Measurements from ENCODE around the gene RREB1. TPM values are rescaled to one million over a fixed set of nuclear protein-coding genes. Genes with fewer than 3 reads are reported as not detected.

The RREB1 gene
- total RNA-seq, 1 experiment from 2014 or later = 53.5 TPM

DNA sequence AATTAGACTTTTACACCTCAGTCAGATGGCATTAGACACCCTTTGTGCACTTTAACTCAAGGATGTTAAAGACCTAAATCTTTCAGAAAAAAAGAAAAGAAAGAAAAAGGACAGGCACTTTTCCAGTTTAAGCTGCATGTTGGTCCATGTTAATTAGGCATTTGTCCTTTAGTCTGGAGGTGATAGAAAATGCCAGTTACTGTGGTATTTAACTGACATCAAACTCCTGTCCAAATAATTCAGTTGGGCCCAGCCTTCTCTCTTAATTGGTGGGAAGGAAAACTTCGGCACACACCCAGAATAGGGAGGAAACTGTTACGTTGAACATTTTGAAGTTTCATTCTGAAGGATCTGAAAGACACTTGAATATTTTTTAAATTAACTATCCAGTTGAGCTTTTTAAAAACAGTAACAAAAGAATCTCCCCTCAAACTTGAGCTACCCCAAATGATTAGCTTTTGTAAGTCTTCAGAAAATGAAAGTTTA is 30.3 kb downstream of the RREB1 start:
- peaks cover 1% of the 10 kb centered on the region for H3K36me3 Mint-ChIP-seq (ENCODE audit: insufficient read depth, unreplicated experiment)
- TF ChIP-seq, protein P1, sequence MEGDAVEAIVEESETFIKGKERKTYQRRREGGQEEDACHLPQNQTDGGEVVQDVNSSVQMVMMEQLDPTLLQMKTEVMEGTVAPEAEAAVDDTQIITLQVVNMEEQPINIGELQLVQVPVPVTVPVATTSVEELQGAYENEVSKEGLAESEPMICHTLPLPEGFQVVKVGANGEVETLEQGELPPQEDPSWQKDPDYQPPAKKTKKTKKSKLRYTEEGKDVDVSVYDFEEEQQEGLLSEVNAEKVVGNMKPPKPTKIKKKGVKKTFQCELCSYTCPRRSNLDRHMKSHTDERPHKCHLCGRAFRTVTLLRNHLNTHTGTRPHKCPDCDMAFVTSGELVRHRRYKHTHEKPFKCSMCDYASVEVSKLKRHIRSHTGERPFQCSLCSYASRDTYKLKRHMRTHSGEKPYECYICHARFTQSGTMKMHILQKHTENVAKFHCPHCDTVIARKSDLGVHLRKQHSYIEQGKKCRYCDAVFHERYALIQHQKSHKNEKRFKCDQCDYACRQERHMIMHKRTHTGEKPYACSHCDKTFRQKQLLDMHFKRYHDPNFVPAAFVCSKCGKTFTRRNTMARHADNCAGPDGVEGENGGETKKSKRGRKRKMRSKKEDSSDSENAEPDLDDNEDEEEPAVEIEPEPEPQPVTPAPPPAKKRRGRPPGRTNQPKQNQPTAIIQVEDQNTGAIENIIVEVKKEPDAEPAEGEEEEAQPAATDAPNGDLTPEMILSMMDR (IDR thresholded peaks at IDR 0.05; ENCODE audit: unreplicated experiment) = no peak
- DNase-seq (ENCODE audit: unreplicated experiment) = no peak
- peaks cover 21% of the 10 kb centered on the region for H3K4me1 Mint-ChIP-seq (ENCODE audit: insufficient read depth, unreplicated experiment)
- ChIA-PET POLR2A (interaction anchor here (0.6 to 8.0 kb wide), 15 partner anchors 8 to 443 kb away, joined by 3 to 105 read pairs (median 5); partner anchors contain the start of gene RREB1), CTCF (interaction anchor here (0.6 to 0.8 kb wide), 3 partner anchors 31 to 203 kb away, joined by 3 to 4 read pairs (median 3); no protein-coding TSS in a partner anchor)
- intact Hi-C loops (cut with micrococcal nuclease) = no loop called here
- peak overlapping the region; percentile 80 for H3K27ac Mint-ChIP-seq (ENCODE audit: low read depth, unreplicated experiment)
- H3K9me3 Mint-ChIP-seq (ENCODE audit: unreplicated experiment) = no peaks in the 10 kb centered on the region
- no peaks in the 10 kb centered on the region for H3K27me3 Mint-ChIP-seq (ENCODE audit: insufficient read depth, unreplicated experiment)
- H3K4me3 Mint-ChIP-seq (ENCODE audit: unreplicated experiment) = peak overlapping the region; percentile 59
- BruUV-seq (replicated peaks) = no TSS peak

DNA sequence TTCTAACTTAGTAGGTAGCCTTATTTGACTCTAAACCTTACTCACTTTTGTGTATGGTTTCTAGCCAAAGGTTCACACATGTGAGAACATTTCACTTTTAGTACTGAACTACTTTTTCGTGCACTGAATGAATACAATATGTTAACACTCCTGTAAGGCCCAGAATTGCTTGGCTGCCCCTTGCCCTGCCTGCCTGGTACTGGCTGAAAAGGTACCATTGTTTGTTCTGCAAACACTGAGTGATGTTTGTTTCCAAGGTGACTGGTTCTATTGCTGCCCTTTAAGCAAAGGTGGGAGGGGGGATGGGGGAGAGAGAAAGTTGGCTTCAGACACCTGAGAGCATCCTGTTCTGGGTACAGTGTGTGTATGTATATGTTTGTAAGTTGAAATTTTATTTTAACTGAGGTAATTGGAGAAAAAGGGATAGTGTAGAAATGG is 31.2 kb downstream of the RREB1 start:
- ChIA-PET CTCF (interaction anchor here (0.6 kb wide), 1 partner anchor 80 kb away, joined by 3 read pairs; no protein-coding TSS in a partner anchor), POLR2A (interaction anchor here (0.7 to 8.0 kb wide), 9 partner anchors 7 to 123 kb away, joined by 3 to 105 read pairs (median 10); partner anchors contain the start of gene RREB1)
- no peak for DNase-seq (ENCODE audit: unreplicated experiment)
- intact Hi-C loops (cut with micrococcal nuclease) = no loop called here
- Mint-ChIP-seq H3K4me3 (ENCODE audit: unreplicated experiment) (no peak overlapping the region), H3K36me3 (ENCODE audit: insufficient read depth, unreplicated experiment) (no peaks in the 10 kb centered on the region), H3K27ac (ENCODE audit: low read depth, unreplicated experiment) (peak overlapping the region; percentile 80), H3K27me3 (ENCODE audit: insufficient read depth, unreplicated experiment) (no peaks in the 10 kb centered on the region), H3K4me1 (ENCODE audit: insufficient read depth, unreplicated experiment) (peaks cover 24% of the 10 kb centered on the region), H3K9me3 (ENCODE audit: unreplicated experiment) (no peaks in the 10 kb centered on the region)
- no TSS peak for BruUV-seq (replicated peaks)
- TF ChIP-seq, protein P1 (IDR thresholded peaks at IDR 0.05; ENCODE audit: unreplicated experiment) = no peak

DNA sequence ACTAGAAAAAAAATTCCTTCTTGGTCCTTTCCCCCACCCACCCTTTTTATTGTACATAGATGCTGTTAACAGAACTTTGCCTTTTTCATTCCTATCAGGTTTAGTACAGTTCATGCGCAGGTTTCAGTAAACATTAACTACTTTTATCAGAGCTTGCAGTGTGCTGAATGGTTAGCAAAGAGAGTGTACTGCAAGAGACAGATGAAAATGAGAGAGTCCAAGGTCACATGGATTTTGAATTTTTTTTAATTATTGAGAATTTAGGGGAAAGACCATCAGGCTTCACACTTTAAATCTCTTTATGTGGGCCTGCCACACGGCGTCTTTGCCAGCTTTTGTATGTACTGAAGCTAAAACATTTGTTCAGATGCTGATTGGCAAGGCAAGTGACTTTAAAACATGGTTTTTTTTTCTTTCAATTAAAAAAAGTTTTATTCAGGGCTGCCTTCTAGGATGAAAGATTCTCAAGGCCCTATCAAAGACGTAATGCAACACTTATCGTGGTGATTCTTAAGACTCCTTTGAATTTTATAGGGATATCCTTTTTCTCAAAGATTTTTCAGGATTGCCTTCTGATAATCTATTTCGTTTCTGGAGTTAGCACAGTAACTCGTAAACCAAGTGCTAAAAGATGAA is 32.2 kb downstream of the RREB1 start:
- H3K4me1 Mint-ChIP-seq (ENCODE audit: insufficient read depth, unreplicated experiment) = peaks cover 29% of the 10 kb centered on the region
- H3K4me3 Mint-ChIP-seq (ENCODE audit: unreplicated experiment) = peak overlapping the region; percentile 72
- H3K36me3 Mint-ChIP-seq (ENCODE audit: insufficient read depth, unreplicated experiment) = no peaks in the 10 kb centered on the region
- no TSS peak for BruUV-seq (replicated peaks)
- TF ChIP-seq, protein P1 (IDR thresholded peaks at IDR 0.05; ENCODE audit: unreplicated experiment) = no peak
- CTCF ChIA-PET = interaction anchor here (0.7 to 1.1 kb wide), 2 partner anchors 27 to 351 kb away, joined by 3 read pairs; no protein-coding TSS in a partner anchor
- H3K9me3 Mint-ChIP-seq (ENCODE audit: unreplicated experiment) = no peaks in the 10 kb centered on the region
- intact Hi-C loops (cut with micrococcal nuclease) = no loop called here
- H3K27ac Mint-ChIP-seq (ENCODE audit: low read depth, unreplicated experiment) = peak overlapping the region; percentile 80
- DNase-seq (ENCODE audit: unreplicated experiment) = no peak
- POLR2A ChIA-PET = interaction anchor here (0.6 to 8.0 kb wide), 9 partner anchors 10 to 1316 kb away, joined by 3 to 105 read pairs (median 3); partner anchors contain the start of gene RREB1
- no peaks in the 10 kb centered on the region for H3K27me3 Mint-ChIP-seq (ENCODE audit: insufficient read depth, unreplicated experiment)

DNA sequence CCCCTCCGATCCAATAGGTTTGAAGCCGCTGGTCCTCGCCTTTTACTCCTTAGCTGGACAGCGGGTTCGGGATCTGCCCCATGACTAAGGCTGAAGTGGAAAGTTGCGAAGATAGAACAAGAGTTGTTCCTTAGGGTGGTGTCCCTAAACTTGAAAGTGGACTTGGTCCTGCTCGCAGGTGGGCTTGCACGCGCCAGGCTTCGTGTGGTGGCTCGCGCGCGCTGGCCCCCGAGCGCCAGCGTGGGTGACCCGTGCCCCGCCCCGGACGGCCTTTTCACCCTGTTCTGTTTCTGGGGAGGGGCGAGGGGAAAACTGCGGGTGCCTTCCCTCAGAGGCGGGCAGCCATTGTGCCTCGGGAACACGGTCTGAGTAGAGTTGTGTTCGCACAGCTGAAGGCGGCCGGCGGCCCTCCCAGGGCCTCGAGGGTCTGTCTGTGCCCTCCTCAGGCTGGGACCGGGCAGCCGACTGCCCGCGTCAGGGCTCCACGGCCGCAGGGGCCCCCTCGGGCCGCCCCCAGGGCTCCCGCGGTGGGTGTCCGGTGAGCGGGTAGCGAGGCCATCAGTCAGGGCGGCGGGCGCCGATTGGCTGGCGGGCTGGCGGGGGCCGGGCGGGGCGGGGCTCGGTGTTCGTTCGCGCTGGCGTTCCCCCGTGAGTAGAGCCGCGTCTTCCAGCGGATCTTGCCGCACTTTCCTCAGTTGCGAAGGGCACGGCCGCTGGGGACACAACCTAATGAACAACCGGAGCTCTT is 33.0 kb downstream of the RREB1 start:
- TF ChIP-seq, protein P1 (IDR thresholded peaks at IDR 0.05; ENCODE audit: unreplicated experiment) = no peak
- H3K36me3 Mint-ChIP-seq (ENCODE audit: insufficient read depth, unreplicated experiment) = no peaks in the 10 kb centered on the region
- H3K27ac Mint-ChIP-seq (ENCODE audit: low read depth, unreplicated experiment) = peak overlapping the region; percentile 80
- H3K27me3 Mint-ChIP-seq (ENCODE audit: insufficient read depth, unreplicated experiment) = no peaks in the 10 kb centered on the region
- POLR2A ChIA-PET = interaction anchor here (0.7 to 8.0 kb wide), 12 partner anchors 8 to 176 kb away, joined by 3 to 105 read pairs (median 4); partner anchors contain the start of gene RREB1
- intact Hi-C loops (cut with micrococcal nuclease) = no loop called here
- H3K4me3 Mint-ChIP-seq (ENCODE audit: unreplicated experiment) = peak overlapping the region; percentile 72
- peaks cover 38% of the 10 kb centered on the region for H3K4me1 Mint-ChIP-seq (ENCODE audit: insufficient read depth, unreplicated experiment)
- peak; percentile 80 for DNase-seq (ENCODE audit: unreplicated experiment)
- CTCF ChIA-PET = interaction anchor here (1.1 kb wide), 1 partner anchor 28 kb away, joined by 3 read pairs; no protein-coding TSS in a partner anchor
- H3K9me3 Mint-ChIP-seq (ENCODE audit: unreplicated experiment) = no peaks in the 10 kb centered on the region
- BruUV-seq (replicated peaks) = TSS peak; percentile 69
